ENCODE results near the gene CUL4A. TPM values are rescaled to one million over a fixed set of nuclear protein-coding genes. Genes with fewer than 3 reads are reported as not detected.
A peak's percentile ranks its signal among the peaks of the same experiment; 100 is the strongest.

CUL4A gene
- total and polyA plus RNA-seq, 9 of the 15 experiments (the other 6 are each of a cell fraction or from before 2014, with no cell fraction given): 21.1 to 92.0 (median 63.2) TPM

- Histone ChIP-seq H2AFZ (ENCODE audit: low read depth, low read length) (no peak overlapping the region), H3K27ac (ENCODE audit: extremely low read depth, low read depth, low read length) (no peak overlapping the region), H3K79me2 (ENCODE audit: control insufficient read depth, insufficient read depth, low read length) (no peaks in the 10 kb centered on the region), H3K9me3 (replicated peaks; ENCODE audit: control insufficient read depth, insufficient read depth, low read depth, low read length) (no peaks in the 10 kb centered on the region), H4K20me1 (replicated peaks; ENCODE audit: control insufficient read depth, insufficient read depth, low read length) (no peaks in the 10 kb centered on the region), H3K4me1 (replicated peaks in 1 of 2; ENCODE audit: control insufficient read depth in 2 of 2, insufficient read depth in 2 of 2, low read length in 2 of 2) (no peaks in the 10 kb centered on the region), H3K4me3 (no peak overlapping the region), H3K9me1 (ENCODE audit: control insufficient read depth, insufficient read depth, low read length) (no peaks in the 10 kb centered on the region), H3K4me2 (ENCODE audit: insufficient read depth, low read length) (no peak overlapping the region), H3K27me3 (ENCODE audit: control insufficient read depth in 2 of 2, insufficient read depth in 2 of 2, low read length in 2 of 2) (no peaks in the 10 kb centered on the region), H3K9ac (ENCODE audit: insufficient read depth in 1 of 2, low read depth in 2 of 2, low read length in 2 of 2) (no peak overlapping the region; a peak in 1 of 4 replicates), H3K36me3 (ENCODE audit: control insufficient read depth, insufficient read depth, low read length) (peaks cover 73% of the 10 kb centered on the region; the same call in 2 of the 3 replicates)
- ChIA-PET CTCF (ENCODE audit: low intra/inter-chr PET ratio) (no interaction called here), POLR2A (interaction anchor here (0.6 kb wide), 1 partner anchor 32 kb away, joined by 3 read pairs; no protein-coding TSS in a partner anchor)
- in situ Hi-C loops (cut with MboI): no loop called here
- intact Hi-C loops (cut with micrococcal nuclease): no loop called here
- ATAC-seq (no peak), FAIRE-seq (no peak), DNase-seq (ENCODE audit: extremely low read depth in 1 of 4, low spot score in 3 of 4) (no peak)
- TF ChIP-seq ETS2 (tag; IDR thresholded peaks at IDR 0.05; ENCODE audit: borderline replicate concordance, poor library complexity, severe bottlenecking) (no peak), POLR3A (IDR thresholded peaks at IDR 0.05; ENCODE audit: borderline replicate concordance, extremely low read depth, insufficient read depth, insufficient read length) (no peak), POLR2G (IDR thresholded peaks at IDR 0.05; ENCODE audit: low read depth, low read length) (peak; percentile 40; the same call in 1 of the 2 replicates)
- TF ChIP-seq, protein P1, sequence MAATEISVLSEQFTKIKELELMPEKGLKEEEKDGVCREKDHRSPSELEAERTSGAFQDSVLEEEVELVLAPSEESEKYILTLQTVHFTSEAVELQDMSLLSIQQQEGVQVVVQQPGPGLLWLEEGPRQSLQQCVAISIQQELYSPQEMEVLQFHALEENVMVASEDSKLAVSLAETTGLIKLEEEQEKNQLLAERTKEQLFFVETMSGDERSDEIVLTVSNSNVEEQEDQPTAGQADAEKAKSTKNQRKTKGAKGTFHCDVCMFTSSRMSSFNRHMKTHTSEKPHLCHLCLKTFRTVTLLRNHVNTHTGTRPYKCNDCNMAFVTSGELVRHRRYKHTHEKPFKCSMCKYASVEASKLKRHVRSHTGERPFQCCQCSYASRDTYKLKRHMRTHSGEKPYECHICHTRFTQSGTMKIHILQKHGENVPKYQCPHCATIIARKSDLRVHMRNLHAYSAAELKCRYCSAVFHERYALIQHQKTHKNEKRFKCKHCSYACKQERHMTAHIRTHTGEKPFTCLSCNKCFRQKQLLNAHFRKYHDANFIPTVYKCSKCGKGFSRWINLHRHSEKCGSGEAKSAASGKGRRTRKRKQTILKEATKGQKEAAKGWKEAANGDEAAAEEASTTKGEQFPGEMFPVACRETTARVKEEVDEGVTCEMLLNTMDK (IDR thresholded peaks at IDR 0.05; ENCODE audit: borderline replicate concordance, insufficient read depth, low read depth, low read length, poor library complexity, severe bottlenecking): no peak
- no TSS peak for BruUV-seq (replicated peaks)
- WGBS (ENCODE audit: insufficient coverage, low coverage, missing lambda C conversion rate): 92% methylated on average over 14 of the region's 18 CpGs
These were observed 23.0 kb downstream of the CUL4A start for GRCh38 chr13:113232208-113233003.

Data from K562 (cell line).